Dermis blood vessel endothelial cell (primary cell): ENCODE results near the gene MAL. TPM values are rescaled to one million over a fixed set of nuclear protein-coding genes. Genes with fewer than 3 reads are reported as not detected.

ENCODE experiments used
- DNase-seq: peaks from one replicate; pipeline ENCODE4 v3.0.0; 2010
- total RNA-seq: library from RNA; depleted of rRNA; stranded (reverse); fragments of >200 nt; gene quantifications from 2 replicates; pipeline ENCODE4 v1.2.3, GENCODE V29; 2014

MAL gene
- total RNA-seq, 1 donor from 2014 or later, result 4.8 TPM

GRCh38 chr2:95050385-95051300, 25.1 kb downstream of the MAL start:
- DNase-seq, result no peak

- no peak for DNase-seq
Observed at GRCh38 chr2:95051626-95052025, 26.1 kb downstream of the MAL start.

DNA sequence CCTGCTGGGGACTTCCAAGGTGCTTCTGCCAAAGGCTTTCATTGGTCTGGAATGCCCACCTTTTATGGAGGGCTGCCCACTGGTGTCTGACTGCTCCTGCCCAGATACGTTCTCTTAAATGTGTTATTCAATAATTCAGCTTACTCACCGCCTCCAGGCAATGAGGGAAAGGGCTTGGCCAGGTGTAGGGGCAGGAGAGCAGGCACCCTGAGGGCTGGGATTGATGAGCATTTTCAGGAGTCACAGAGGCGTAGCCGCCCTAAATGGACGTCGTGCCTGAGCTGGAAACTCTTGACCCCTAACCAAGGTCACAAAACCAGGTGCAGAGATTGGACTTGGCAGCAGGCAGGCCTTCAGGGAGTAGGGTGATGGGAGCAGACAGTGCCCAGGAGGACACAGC, 26.8 kb downstream of the MAL start:
- no peak for DNase-seq

- DNase-seq, result no peak
Observed at GRCh38 chr2:95052804-95053479, 27.4 kb downstream of the MAL start.

DNA sequence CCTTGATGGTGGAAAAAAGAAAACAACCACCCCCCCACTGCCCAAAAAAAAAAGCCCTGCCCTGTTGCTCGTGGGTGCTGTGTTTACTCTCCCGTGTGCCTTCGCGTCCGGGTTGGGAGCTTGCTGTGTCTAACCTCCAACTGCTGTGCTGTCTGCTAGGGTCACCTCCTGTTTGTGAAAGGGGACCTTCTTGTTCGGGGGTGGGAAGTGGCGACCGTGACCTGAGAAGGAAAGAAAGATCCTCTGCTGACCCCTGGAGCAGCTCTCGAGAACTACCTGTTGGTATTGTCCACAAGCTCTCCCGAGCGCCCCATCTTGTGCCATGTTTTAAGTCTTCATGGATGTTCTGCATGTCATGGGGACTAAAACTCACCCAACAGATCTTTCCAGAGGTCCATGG, 28.0 kb downstream of the MAL start:
- DNase-seq, result no peak

GRCh38 chr2:95054016-95054415, 28.5 kb downstream of the MAL start:
- DNase-seq, result no peak

DNA sequence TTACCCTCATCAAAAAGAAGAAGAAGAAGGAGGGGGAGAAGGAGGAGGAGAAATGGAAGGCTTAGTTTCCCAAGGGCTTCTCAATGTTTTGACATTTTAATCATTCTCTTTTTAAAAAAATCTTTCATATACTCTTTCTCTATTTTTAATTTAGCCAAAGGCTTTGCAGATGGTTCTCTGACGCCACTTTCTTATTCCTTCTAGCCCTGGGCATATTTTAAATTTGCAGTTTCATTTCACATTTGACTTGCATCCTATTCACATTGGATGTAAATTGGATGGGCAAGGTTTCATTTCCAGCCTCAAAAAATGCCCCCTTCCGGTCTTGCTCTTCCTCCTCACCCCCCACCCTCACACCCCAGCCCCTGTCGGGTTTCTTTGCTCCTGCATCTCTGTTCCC, 29.8 kb downstream of the MAL start:
- no peak for DNase-seq

GRCh38 chr2:95056044-95056443, 30.5 kb downstream of the MAL start:
- DNase-seq, result no peak

DNA sequence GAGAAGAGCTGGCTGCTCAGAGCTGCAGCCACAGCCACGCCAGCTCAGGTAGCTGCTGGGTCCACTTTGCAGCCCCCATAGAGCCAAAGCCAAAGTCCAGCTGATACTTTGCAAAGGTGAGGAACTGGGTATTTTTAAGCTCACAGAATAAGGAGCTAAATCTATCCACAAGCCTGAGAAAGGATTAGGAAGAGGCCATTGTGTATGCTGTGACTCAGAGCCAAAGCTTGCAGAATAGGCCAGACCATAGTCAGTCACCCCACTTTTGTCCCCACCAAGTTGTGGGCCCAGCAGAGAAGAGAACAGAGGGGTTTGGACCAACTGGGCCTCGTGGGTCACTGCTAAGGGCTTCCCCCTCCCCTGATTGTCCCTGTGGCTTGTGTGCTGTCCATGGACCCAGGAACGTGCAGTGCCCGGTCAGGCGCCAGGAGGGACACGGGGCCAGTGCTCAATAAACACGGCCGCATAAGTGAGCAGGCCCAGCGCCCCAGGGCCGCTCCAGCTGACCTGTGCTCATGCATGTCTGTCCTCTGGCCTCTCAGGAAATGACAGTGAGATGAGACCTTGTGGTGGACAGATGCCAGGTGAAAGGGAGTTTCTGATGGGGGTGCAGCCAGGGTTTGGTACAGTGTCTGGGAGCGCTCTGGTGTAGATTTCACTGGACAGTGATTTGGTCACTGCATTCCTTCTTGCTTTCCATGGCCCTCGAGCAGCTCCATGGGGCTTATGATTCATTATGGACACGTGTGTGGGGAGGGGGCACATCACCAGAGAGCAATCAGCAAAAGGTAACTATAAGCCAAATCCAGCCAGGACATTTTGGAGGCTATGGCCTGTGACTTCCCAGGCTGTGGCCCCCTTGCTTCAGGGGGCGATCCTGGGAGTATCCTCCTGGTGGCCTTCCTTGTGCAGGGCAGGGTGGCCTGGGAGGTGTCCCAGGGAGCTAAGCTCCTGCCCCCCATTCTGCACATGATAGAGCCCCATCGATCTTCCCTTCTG, 31.3 kb downstream of the MAL start:
- no peak for DNase-seq

DNA sequence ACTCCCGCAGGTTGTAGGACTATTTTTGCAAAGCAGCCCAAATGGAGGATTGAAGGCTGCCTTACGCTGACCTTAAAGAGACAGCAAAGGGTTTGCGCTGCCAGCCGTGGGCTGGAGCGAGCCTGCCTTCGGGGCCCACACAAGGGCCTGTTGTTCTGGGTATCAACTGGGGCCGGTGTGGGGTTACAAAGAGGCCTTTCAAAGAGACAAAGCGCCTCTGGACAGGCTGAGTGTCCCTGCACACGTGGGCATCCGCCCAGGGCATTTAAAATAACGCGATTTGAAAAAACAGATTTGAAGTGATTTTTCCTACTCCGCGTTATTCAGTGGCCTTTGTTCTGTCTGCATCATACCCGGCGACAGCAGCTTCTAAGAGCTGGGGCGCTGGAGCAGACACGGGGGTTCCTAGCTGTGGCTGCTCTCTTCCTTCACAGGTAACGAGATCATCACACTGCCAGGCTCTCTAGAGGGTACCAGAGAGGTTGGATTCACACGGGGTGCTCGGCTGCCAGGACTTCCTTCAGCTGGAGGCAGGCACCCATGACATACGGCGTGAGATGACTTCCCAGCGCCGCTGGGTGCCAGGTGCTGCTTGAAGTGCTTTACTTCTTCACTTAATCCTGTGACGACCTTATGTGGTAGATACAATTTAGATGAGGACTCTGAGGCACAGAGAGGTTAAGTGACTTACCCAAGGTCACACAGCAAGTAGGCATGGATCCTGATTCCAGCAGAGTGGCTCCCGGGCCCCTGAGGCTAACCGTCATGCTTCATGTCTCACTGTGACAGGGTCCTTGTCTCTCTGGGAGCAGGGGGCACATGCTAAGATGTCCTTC, 32.2 kb downstream of the MAL start:
- no peak for DNase-seq

DNA sequence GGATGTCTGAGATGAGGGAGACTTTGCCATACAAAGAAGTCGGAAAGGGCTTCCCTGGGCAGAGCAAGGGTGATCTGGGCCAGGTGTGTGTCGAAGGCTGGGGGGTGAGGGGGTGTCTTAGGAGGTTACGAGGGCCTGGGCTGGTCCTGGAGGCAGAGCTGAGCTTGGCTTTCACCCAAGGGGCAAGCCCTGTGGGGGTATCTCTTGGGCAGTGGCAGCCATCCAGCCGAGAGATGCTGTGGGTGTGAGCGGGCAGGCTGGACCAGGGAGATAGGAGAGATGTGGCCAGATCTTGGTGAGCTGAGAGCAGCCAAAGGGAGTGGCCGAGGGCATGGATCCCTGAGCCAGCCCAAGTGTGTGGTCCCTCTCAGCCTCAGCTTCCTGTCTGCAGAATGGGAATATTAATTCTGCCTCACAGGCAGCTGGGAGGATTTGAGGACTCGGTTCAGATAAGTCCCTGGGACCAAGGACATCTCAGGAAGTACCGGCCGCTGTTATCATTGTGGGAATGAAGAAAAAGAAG, 33.0 kb downstream of the MAL start:
- no peak for DNase-seq

DNA sequence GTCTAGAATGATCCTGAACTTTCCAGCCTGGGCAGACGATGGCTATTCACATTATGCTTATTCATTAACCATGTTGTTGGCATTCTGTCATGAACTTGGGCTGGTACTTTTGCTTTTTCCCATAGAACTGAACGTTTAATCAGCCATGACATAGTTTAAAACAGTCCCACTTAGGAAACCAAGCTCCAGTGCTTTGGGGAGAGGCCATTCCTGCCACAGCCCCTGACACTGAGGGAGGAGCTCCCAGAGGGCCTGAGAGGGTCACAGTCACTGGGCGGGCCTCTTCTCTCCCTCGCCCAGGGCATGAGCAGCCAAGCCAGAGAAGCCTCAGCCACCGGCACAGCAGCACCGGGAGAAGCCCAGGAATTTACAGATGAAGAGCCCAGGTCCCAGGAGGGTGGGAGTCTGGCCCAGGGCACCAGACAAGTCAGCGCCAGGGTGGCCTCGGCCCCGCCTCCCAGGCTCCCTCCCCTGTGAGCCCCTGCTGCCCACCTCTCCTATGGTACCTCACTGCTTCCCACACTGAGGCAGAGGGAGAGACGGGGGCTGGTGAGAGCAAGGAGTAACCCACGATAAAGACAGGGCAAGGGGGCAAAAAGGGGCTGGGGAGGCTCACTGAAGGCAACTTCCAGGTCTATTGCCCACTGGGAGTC, 33.6 kb downstream of the MAL start:
- no peak for DNase-seq

GRCh38 chr2:95059656-95060370, 34.3 kb downstream of the MAL start:
- DNase-seq, result no peak

GRCh38 chr2:95060446-95061118, 35.1 kb downstream of the MAL start:
- no peak for DNase-seq

GRCh38 chr2:95061119-95061512, 35.6 kb downstream of the MAL start:
- DNase-seq, result no peak

GRCh38 chr2:95061601-95062183, 36.2 kb downstream of the MAL start:
- no peak for DNase-seq

DNA sequence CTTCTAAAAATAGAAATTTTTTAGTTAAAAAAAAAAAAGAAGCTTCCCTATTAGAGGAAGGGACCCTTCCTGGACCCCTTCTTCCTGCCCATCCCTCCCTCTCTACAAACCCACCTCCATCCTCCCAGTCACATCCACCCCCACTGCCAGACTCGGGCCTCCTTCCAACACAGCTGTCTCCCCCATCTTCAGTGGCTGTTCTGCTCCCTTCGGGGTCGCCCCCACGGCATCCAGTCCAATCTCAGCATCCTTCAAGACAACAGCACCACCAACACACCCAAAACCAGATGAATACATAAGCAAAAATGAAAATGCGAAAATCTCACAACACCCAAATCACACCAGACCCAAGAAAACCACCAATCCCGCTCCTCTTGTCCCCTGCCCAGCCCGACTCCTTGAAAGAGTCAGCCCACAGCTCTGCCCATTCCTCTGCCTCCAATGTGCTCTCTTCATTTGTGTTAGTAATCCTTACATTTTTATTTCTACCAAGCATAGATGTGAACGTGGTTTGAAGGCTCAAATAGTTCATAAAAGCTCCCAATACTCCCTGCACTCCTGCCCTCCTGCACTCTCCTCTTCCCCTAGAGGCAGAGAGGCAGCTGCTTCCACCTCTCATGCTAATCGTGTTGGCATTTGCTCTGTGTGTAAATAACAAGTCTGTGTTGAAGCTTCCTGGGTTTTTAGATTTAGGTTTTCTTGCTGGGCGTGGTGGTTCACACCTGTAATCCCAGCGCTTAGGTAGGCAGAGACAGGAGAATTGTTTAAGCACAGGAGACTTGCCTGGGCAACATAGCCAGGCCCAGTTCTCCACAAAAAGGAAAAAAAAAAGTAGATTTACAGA, 37.0 kb downstream of the MAL start:
- DNase-seq, result no peak
